ENCODE results near the gene IGSF21.

The IGSF21 gene

GRCh38 chr1:18230840-18231239 is 123.2 kb downstream of the IGSF21 start:
- Histone ChIP-seq H4K8ac (ENCODE audit: low read depth, low read length) (no peak overlapping the region), H2AK5ac (ENCODE audit: low read length) (no peak overlapping the region), H3K79me1 (ENCODE audit: low read length) (no peaks in the 10 kb centered on the region), H3K9ac (ENCODE audit: low read length) (no peak overlapping the region), H3K36me3 (ENCODE audit: control insufficient read depth, insufficient read depth, low read length) (no peaks in the 10 kb centered on the region), H2BK120ac (ENCODE audit: low read depth, low read length) (no peak overlapping the region), H2BK5ac (ENCODE audit: low read length) (no peak overlapping the region), H3K4me1 (ENCODE audit: control insufficient read depth, low read depth, low read length) (peaks cover 6% of the 10 kb centered on the region), H3K4me3 (ENCODE audit: low read length) (no peak overlapping the region), H3K18ac (ENCODE audit: low read length) (no peak overlapping the region), H4K5ac (ENCODE audit: low read length) (no peak overlapping the region), H3K27ac (ENCODE audit: low read depth, low read length) (no peak overlapping the region), H3K4ac (ENCODE audit: low read depth, low read length) (no peak overlapping the region), H3K23ac (ENCODE audit: low read length) (no peak overlapping the region), H3K56ac (ENCODE audit: low read length) (no peak overlapping the region), H3K27me3 (ENCODE audit: insufficient read depth, low read length, poor library complexity) (no peaks in the 10 kb centered on the region), H3K4me2 (ENCODE audit: low read length) (no peak overlapping the region), H3K79me2 (ENCODE audit: control insufficient read depth, insufficient read depth, low read length) (no peaks in the 10 kb centered on the region), H2BK15ac (replicated peaks; ENCODE audit: low read depth) (no peak overlapping the region)
- no CpG with 5 or more reads among the region's 9 CpGs for WGBS (ENCODE audit: extremely low coverage, insufficient coverage, low lambda C conversion rate)
- DNase-seq, result no peak

GRCh38 chr1:18232052-18232451 is 124.5 kb downstream of the IGSF21 start:
- H3K4me3 ChIP-seq (ENCODE audit: low read length), result no peak overlapping the region
- no peak overlapping the region for H3K27ac ChIP-seq (ENCODE audit: low read depth, low read length)
- H3K4me1 ChIP-seq (ENCODE audit: control insufficient read depth, low read depth, low read length), result peaks cover 6% of the 10 kb centered on the region
- no peak overlapping the region for H2BK5ac ChIP-seq (ENCODE audit: low read length)
- no peak overlapping the region for H2BK15ac ChIP-seq (replicated peaks; ENCODE audit: low read depth)
- H3K4ac ChIP-seq (ENCODE audit: low read depth, low read length), result no peak overlapping the region
- no peak overlapping the region for H3K9ac ChIP-seq (ENCODE audit: low read length)
- H3K79me1 ChIP-seq (ENCODE audit: low read length), result no peaks in the 10 kb centered on the region
- H4K8ac ChIP-seq (ENCODE audit: low read depth, low read length), result no peak overlapping the region
- no peaks in the 10 kb centered on the region for H3K79me2 ChIP-seq (ENCODE audit: control insufficient read depth, insufficient read depth, low read length)
- H3K56ac ChIP-seq (ENCODE audit: low read length), result no peak overlapping the region
- no peak for DNase-seq
- no peak overlapping the region for H3K23ac ChIP-seq (ENCODE audit: low read length)
- H3K27me3 ChIP-seq (ENCODE audit: insufficient read depth, low read length, poor library complexity), result no peaks in the 10 kb centered on the region
- no peak overlapping the region for H4K5ac ChIP-seq (ENCODE audit: low read length)
- WGBS (ENCODE audit: extremely low coverage, insufficient coverage, low lambda C conversion rate), result no CpG with 5 or more reads among the region's 1 CpG
- H2BK120ac ChIP-seq (ENCODE audit: low read depth, low read length), result no peak overlapping the region
- no peaks in the 10 kb centered on the region for H3K36me3 ChIP-seq (ENCODE audit: control insufficient read depth, insufficient read depth, low read length)
- no peak overlapping the region for H2AK5ac ChIP-seq (ENCODE audit: low read length)
- no peak overlapping the region for H3K18ac ChIP-seq (ENCODE audit: low read length)
- no peak overlapping the region for H3K4me2 ChIP-seq (ENCODE audit: low read length)

GRCh38 chr1:18233176-18233864 is 125.7 kb downstream of the IGSF21 start:
- Histone ChIP-seq H3K23ac (ENCODE audit: low read length) (no peak overlapping the region), H3K27ac (ENCODE audit: low read depth, low read length) (no peak overlapping the region), H3K9ac (ENCODE audit: low read length) (no peak overlapping the region), H3K4me2 (ENCODE audit: low read length) (no peak overlapping the region), H4K5ac (ENCODE audit: low read length) (no peak overlapping the region), H3K79me1 (ENCODE audit: low read length) (no peaks in the 10 kb centered on the region), H3K4me3 (ENCODE audit: low read length) (no peak overlapping the region), H3K4me1 (ENCODE audit: control insufficient read depth, low read depth, low read length) (peaks cover 6% of the 10 kb centered on the region), H3K36me3 (ENCODE audit: control insufficient read depth, insufficient read depth, low read length) (no peaks in the 10 kb centered on the region), H3K18ac (ENCODE audit: low read length) (no peak overlapping the region), H2BK120ac (ENCODE audit: low read depth, low read length) (no peak overlapping the region), H2BK15ac (replicated peaks; ENCODE audit: low read depth) (no peak overlapping the region), H2AK5ac (ENCODE audit: low read length) (no peak overlapping the region), H3K4ac (ENCODE audit: low read depth, low read length) (no peak overlapping the region), H4K8ac (ENCODE audit: low read depth, low read length) (no peak overlapping the region), H3K27me3 (ENCODE audit: insufficient read depth, low read length, poor library complexity) (no peaks in the 10 kb centered on the region), H3K79me2 (ENCODE audit: control insufficient read depth, insufficient read depth, low read length) (no peaks in the 10 kb centered on the region), H2BK5ac (ENCODE audit: low read length) (no peak overlapping the region), H3K56ac (ENCODE audit: low read length) (no peak overlapping the region)
- peak; percentile 66 for DNase-seq
- WGBS (ENCODE audit: extremely low coverage, insufficient coverage, low lambda C conversion rate), result no CpG with 5 or more reads among the region's 5 CpGs

- Histone ChIP-seq H3K9ac (ENCODE audit: low read length) (no peak overlapping the region), H4K8ac (ENCODE audit: low read depth, low read length) (no peak overlapping the region), H3K4me3 (ENCODE audit: low read length) (no peak overlapping the region), H4K5ac (ENCODE audit: low read length) (no peak overlapping the region), H3K56ac (ENCODE audit: low read length) (no peak overlapping the region), H3K27ac (ENCODE audit: low read depth, low read length) (no peak overlapping the region), H3K27me3 (ENCODE audit: insufficient read depth, low read length, poor library complexity) (no peaks in the 10 kb centered on the region), H3K18ac (ENCODE audit: low read length) (no peak overlapping the region), H3K4me2 (ENCODE audit: low read length) (no peak overlapping the region), H3K36me3 (ENCODE audit: control insufficient read depth, insufficient read depth, low read length) (no peaks in the 10 kb centered on the region), H3K4ac (ENCODE audit: low read depth, low read length) (no peak overlapping the region), H3K23ac (ENCODE audit: low read length) (no peak overlapping the region), H2BK15ac (replicated peaks; ENCODE audit: low read depth) (no peak overlapping the region), H3K79me1 (ENCODE audit: low read length) (no peaks in the 10 kb centered on the region), H2AK5ac (ENCODE audit: low read length) (no peak overlapping the region), H3K79me2 (ENCODE audit: control insufficient read depth, insufficient read depth, low read length) (no peaks in the 10 kb centered on the region), H2BK120ac (ENCODE audit: low read depth, low read length) (no peak overlapping the region), H2BK5ac (ENCODE audit: low read length) (no peak overlapping the region), H3K4me1 (ENCODE audit: control insufficient read depth, low read depth, low read length) (peaks cover 10% of the 10 kb centered on the region)
- peak; percentile 93 for DNase-seq
- WGBS (ENCODE audit: extremely low coverage, insufficient coverage, low lambda C conversion rate), result no CpG with 5 or more reads among the region's 6 CpGs
These were observed 127.2 kb downstream of the IGSF21 start for GRCh38 chr1:18234790-18235242.

GRCh38 chr1:18237371-18237770 is 129.8 kb downstream of the IGSF21 start:
- Histone ChIP-seq H3K36me3 (ENCODE audit: control insufficient read depth, insufficient read depth, low read length) (no peaks in the 10 kb centered on the region), H2BK15ac (replicated peaks; ENCODE audit: low read depth) (no peak overlapping the region), H3K4me3 (ENCODE audit: low read length) (no peak overlapping the region), H3K4ac (ENCODE audit: low read depth, low read length) (no peak overlapping the region), H3K56ac (ENCODE audit: low read length) (no peak overlapping the region), H3K4me2 (ENCODE audit: low read length) (no peak overlapping the region), H3K18ac (ENCODE audit: low read length) (no peak overlapping the region), H4K8ac (ENCODE audit: low read depth, low read length) (no peak overlapping the region), H3K79me1 (ENCODE audit: low read length) (no peaks in the 10 kb centered on the region), H3K79me2 (ENCODE audit: control insufficient read depth, insufficient read depth, low read length) (no peaks in the 10 kb centered on the region), H2BK120ac (ENCODE audit: low read depth, low read length) (no peak overlapping the region), H4K5ac (ENCODE audit: low read length) (no peak overlapping the region), H3K27ac (ENCODE audit: low read depth, low read length) (no peak overlapping the region), H3K4me1 (ENCODE audit: control insufficient read depth, low read depth, low read length) (peaks cover 10% of the 10 kb centered on the region), H3K27me3 (ENCODE audit: insufficient read depth, low read length, poor library complexity) (no peaks in the 10 kb centered on the region), H3K23ac (ENCODE audit: low read length) (no peak overlapping the region), H2BK5ac (ENCODE audit: low read length) (no peak overlapping the region), H2AK5ac (ENCODE audit: low read length) (no peak overlapping the region), H3K9ac (ENCODE audit: low read length) (no peak overlapping the region)
- DNase-seq, result no peak
- WGBS (ENCODE audit: extremely low coverage, insufficient coverage, low lambda C conversion rate), result no CpG with 5 or more reads among the region's 9 CpGs

- Histone ChIP-seq H3K9ac (ENCODE audit: low read length) (no peak overlapping the region), H3K23ac (ENCODE audit: low read length) (no peak overlapping the region), H3K18ac (ENCODE audit: low read length) (no peak overlapping the region), H2BK120ac (ENCODE audit: low read depth, low read length) (no peak overlapping the region), H4K5ac (ENCODE audit: low read length) (no peak overlapping the region), H3K56ac (ENCODE audit: low read length) (no peak overlapping the region), H3K4ac (ENCODE audit: low read depth, low read length) (no peak overlapping the region), H3K79me2 (ENCODE audit: control insufficient read depth, insufficient read depth, low read length) (no peaks in the 10 kb centered on the region), H2AK5ac (ENCODE audit: low read length) (no peak overlapping the region), H3K79me1 (ENCODE audit: low read length) (no peaks in the 10 kb centered on the region), H2BK5ac (ENCODE audit: low read length) (no peak overlapping the region), H3K27ac (ENCODE audit: low read depth, low read length) (no peak overlapping the region), H3K27me3 (ENCODE audit: insufficient read depth, low read length, poor library complexity) (no peaks in the 10 kb centered on the region), H3K4me3 (ENCODE audit: low read length) (no peak overlapping the region), H2BK15ac (replicated peaks; ENCODE audit: low read depth) (no peak overlapping the region), H3K4me1 (ENCODE audit: control insufficient read depth, low read depth, low read length) (peaks cover 10% of the 10 kb centered on the region), H3K36me3 (ENCODE audit: control insufficient read depth, insufficient read depth, low read length) (no peaks in the 10 kb centered on the region), H3K4me2 (ENCODE audit: low read length) (no peak overlapping the region), H4K8ac (ENCODE audit: low read depth, low read length) (no peak overlapping the region)
- no CpG with 5 or more reads among the region's 5 CpGs for WGBS (ENCODE audit: extremely low coverage, insufficient coverage, low lambda C conversion rate)
- DNase-seq, result no peak
These were observed 130.6 kb downstream of the IGSF21 start for GRCh38 chr1:18238190-18238589.

Measured in mesendoderm (in vitro differentiated cells).